H9 (cell line): Measurements from ENCODE around the gene IQSEC1. TPM values are rescaled to one million over a fixed set of nuclear protein-coding genes. Genes with fewer than 3 reads are reported as not detected.

ENCODE experiments used
- DNase-seq: peaks from one replicate; pipeline ENCODE4 v3.0.0-alpha.2; 2017
- H2AFZ ChIP-seq: one replicate; pipeline ENCODE4 v1.6.1; 2013; ENCODE audit warnings: mild to moderate bottlenecking, low read length, control low read depth, moderate library complexity
- H2AK5ac ChIP-seq: 2 replicates; pipeline ENCODE4 v1.6.1; 2013; ENCODE audit warnings: low read length, control low read depth, mixed read lengths; ENCODE audit not compliant: insufficient read length
- H2BK120ac ChIP-seq: one replicate; pipeline ENCODE4 v1.6.1; 2013; ENCODE audit warnings: low read depth, mild to moderate bottlenecking, low read length, control low read depth, inconsistent platforms; ENCODE audit not compliant: poor library complexity, severe bottlenecking
- H2BK12ac ChIP-seq: 2 replicates; pipeline ENCODE4 v1.6.1; 2013; ENCODE audit warnings: low read length, control low read depth, mixed read lengths, low read depth; ENCODE audit not compliant: insufficient read length
- H2BK15ac ChIP-seq: 2 replicates; pipeline ENCODE4 v1.6.1; 2013; ENCODE audit warnings: low read depth, low read length, control low read depth
- H2BK20ac ChIP-seq: one replicate; pipeline ENCODE4 v1.6.1; 2013; ENCODE audit warnings: low read depth, mild to moderate bottlenecking, low read length, control low read depth, inconsistent platforms; ENCODE audit not compliant: poor library complexity, severe bottlenecking
- H2BK5ac ChIP-seq: 2 replicates; pipeline ENCODE4 v1.6.1; 2013; ENCODE audit warnings: low read length, control low read depth, mixed read lengths; ENCODE audit not compliant: insufficient read length
- H3K14ac ChIP-seq: 2 replicates; pipeline ENCODE4 v1.6.1; 2013; ENCODE audit warnings: low read length, control low read depth; ENCODE audit not compliant: insufficient read depth
- H3K18ac ChIP-seq: 2 replicates; pipeline ENCODE4 v1.6.1; 2013; ENCODE audit warnings: low read depth, mild to moderate bottlenecking, mixed read lengths, low read length, control low read depth; ENCODE audit not compliant: insufficient read length
- H3K23ac ChIP-seq: 2 replicates; pipeline ENCODE4 v1.6.1; 2013; ENCODE audit warnings: low read length, control low read depth, mixed read lengths, low read depth; ENCODE audit not compliant: insufficient read length
- H3K23me2 ChIP-seq: 2 replicates; pipeline ENCODE4 v1.6.1; 2013; ENCODE audit warnings: low read depth, mild to moderate bottlenecking, mixed read lengths, low read length, control low read depth; ENCODE audit not compliant: insufficient read length, poor library complexity, severe bottlenecking
- H3K27ac ChIP-seq: 2 replicates; pipeline ENCODE4 v1.5.1; 2013; ENCODE audit warnings: low read length, control low read depth, mixed read lengths, low read depth; ENCODE audit not compliant: insufficient read length
- H3K27me3 ChIP-seq: 2 replicates; pipeline ENCODE4 v1.6.1; 2013; ENCODE audit warnings: low read length, control low read depth, inconsistent platforms; ENCODE audit not compliant: insufficient read depth
- H3K4ac ChIP-seq: 2 replicates; pipeline ENCODE4 v1.6.1; 2013; ENCODE audit warnings: low read depth, mild to moderate bottlenecking, control low read depth, inconsistent platforms, low read length, moderate library complexity
- H3K4me1 ChIP-seq: 2 replicates; pipeline ENCODE4 v1.6.1; 2013; ENCODE audit warnings: low read length, control low read depth, inconsistent platforms; ENCODE audit not compliant: insufficient read depth
- H3K4me2 ChIP-seq: 2 replicates; pipeline ENCODE4 v1.6.1; 2013; ENCODE audit warnings: low read length, control low read depth, mixed read lengths; ENCODE audit not compliant: insufficient read length, insufficient read depth
- H3K56ac ChIP-seq: 2 replicates; pipeline ENCODE4 v1.6.1; 2013; ENCODE audit warnings: low read depth, mild to moderate bottlenecking, mixed read lengths, low read length, control low read depth; ENCODE audit not compliant: insufficient read length
- H3K79me1 ChIP-seq: 2 replicates; pipeline ENCODE4 v1.6.1; 2013; ENCODE audit warnings: low read depth, mild to moderate bottlenecking, moderate library complexity, low read length, control low read depth, inconsistent platforms; ENCODE audit not compliant: insufficient read depth, poor library complexity, severe bottlenecking
- H3K79me2 ChIP-seq: 2 replicates; pipeline ENCODE4 v1.6.1; 2013; ENCODE audit warnings: low read length, control low read depth, inconsistent platforms; ENCODE audit not compliant: insufficient read depth
- H3K9ac ChIP-seq: 2 replicates; pipeline ENCODE4 v1.6.1; 2013; ENCODE audit warnings: low read length, control low read depth, mixed read lengths; ENCODE audit not compliant: insufficient read length; ENCODE audit errors: extremely low read depth
- H3K9me3 ChIP-seq: one replicate; pipeline ENCODE4 v1.6.1; 2013; ENCODE audit warnings: low read depth, low read length, inconsistent platforms; ENCODE audit not compliant: control insufficient read depth
- H3T11ph ChIP-seq: one replicate; pipeline ENCODE4 v1.6.1; 2013; ENCODE audit warnings: mild to moderate bottlenecking, low read length, control low read depth, inconsistent platforms
- H4K20me1 ChIP-seq: one replicate; pipeline ENCODE4 v1.6.1; 2013; ENCODE audit not compliant: control insufficient read depth, insufficient read length, insufficient read depth
- H4K5ac ChIP-seq: 2 replicates; pipeline ENCODE4 v1.6.1; 2013; ENCODE audit warnings: low read depth, mild to moderate bottlenecking, mixed read lengths, low read length, control low read depth; ENCODE audit not compliant: insufficient read length
- H4K8ac ChIP-seq: replicated peaks from 2 replicates; pipeline ENCODE4 v1.6.1; 2013; ENCODE audit warnings: low read length, control low read depth, mixed read lengths, low read depth; ENCODE audit not compliant: insufficient read length
- H4K91ac ChIP-seq: 2 replicates; pipeline ENCODE4 v1.6.1; 2013; ENCODE audit warnings: low read depth, mild to moderate bottlenecking, moderate library complexity, mixed read lengths, low read length, control low read depth; ENCODE audit not compliant: insufficient read length
- H3K27ac Mint-ChIP-seq, 3 experiments: 2 replicates in 2 of 3; 3 replicates in 1 of 3; pipeline ENCODE4 v1.8.0; 2020 to 2021; ENCODE audit warnings: mixed read lengths in 3 of 3, mild to moderate bottlenecking in 1 of 3, moderate library complexity in 1 of 3
- H3K27me3 Mint-ChIP-seq: 2 replicates; pipeline ENCODE4 v1.8.0; 2021; ENCODE audit warnings: low read depth, mild to moderate bottlenecking, moderate library complexity, mixed read lengths
- H3K36me3 Mint-ChIP-seq, 3 experiments: 2 replicates in 2 of 3; 3 replicates in 1 of 3; pipeline ENCODE4 v1.8.0; 2020 to 2021; ENCODE audit warnings: low read depth in 3 of 3, mixed read lengths in 3 of 3; ENCODE audit not compliant: insufficient read depth in 1 of 3
- H3K4me1 Mint-ChIP-seq, 2 experiments: 2 replicates each; pipeline ENCODE4 v1.8.0; 2020; ENCODE audit warnings: mixed read lengths in 2 of 2
- H3K4me3 Mint-ChIP-seq, 2 experiments: 2 replicates in 1 of 2; 3 replicates in 1 of 2; pipeline ENCODE4 v1.8.0; 2020 to 2021; ENCODE audit warnings: mild to moderate bottlenecking in 2 of 2, mixed read lengths in 2 of 2, moderate library complexity in 1 of 2
- H3K9me3 Mint-ChIP-seq, 2 experiments: 2 replicates in 1 of 2; 3 replicates in 1 of 2; pipeline ENCODE4 v1.8.0; 2020; ENCODE audit warnings: mild to moderate bottlenecking in 2 of 2, mixed read lengths in 2 of 2, moderate library complexity in 1 of 2
- WGBS: extraction: QIAGEN DNeasy Blood & Tissue Kit; methylation state at CpG from one replicate; pipeline ENCODE4 v1.1.7; 2013; ENCODE audit warnings: missing lambda C conversion rate, low lambda C conversion rate, mixed read lengths; ENCODE audit not compliant: insufficient read length; ENCODE audit errors: extremely low coverage; 5-methylcytosine and 5-hydroxymethylcytosine counted together
- total RNA-seq: library from RNA; stranded (reverse); gene quantifications from 2 replicates; pipeline ENCODE4 v1.2.1, GENCODE V29; 2021
- TF ChIP-seq, protein P1 (sequence below): fragments of 200-600 bp; sonication (generic); conservative IDR thresholded peaks from 3 replicates; pipeline ENCODE4 v1.8.0; 2021; ENCODE audit warnings: antibody characterized with exemption, mild to moderate bottlenecking

Gene IQSEC1
- total RNA-seq, 1 experiment from 2014 or later = 19.1 TPM

DNA sequence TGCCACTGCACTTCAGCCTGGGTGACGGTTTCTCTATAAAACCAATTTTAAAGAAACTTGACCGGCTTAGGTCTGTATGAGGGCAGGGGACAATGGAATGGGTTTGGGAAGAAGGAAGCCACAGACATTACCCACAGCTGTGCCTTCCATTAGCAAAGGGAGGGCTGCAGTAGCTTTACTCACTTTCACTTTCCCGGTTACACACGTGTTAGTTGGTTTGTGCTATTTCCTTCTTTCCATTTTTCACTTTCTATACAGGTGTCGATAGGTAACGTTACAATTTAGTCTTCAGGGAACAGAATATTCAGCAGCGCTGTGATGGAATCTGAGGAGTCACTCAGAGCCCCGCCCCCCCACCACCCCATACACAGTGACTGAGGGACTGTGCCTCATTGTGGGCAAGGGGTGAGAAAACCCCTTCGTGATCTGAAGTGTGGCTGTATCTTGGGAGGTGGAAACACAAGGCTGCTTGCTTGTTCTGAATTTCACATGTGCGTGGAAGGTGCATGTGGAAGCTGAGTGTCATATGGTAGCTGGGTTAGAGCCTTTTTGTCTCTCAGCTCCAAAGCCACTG, 187.0 kb downstream of the IQSEC1 start:
- H3K9me3 Mint-ChIP-seq = peaks cover 0 to 2% of the 10 kb centered on the region in 2 experiments; a peak in 3 of 5 replicates
- DNase-seq = no peak
- no peaks in the 10 kb centered on the region for H3K79me1 ChIP-seq
- no peaks in the 10 kb centered on the region for H3K23me2 ChIP-seq
- no peaks in the 10 kb centered on the region; the same call in 1 of the 2 replicates for H3K4me1 ChIP-seq
- no peak overlapping the region for H3K27ac ChIP-seq
- no peak overlapping the region for H4K91ac ChIP-seq
- H2BK20ac ChIP-seq = no peak overlapping the region
- peaks cover 8 to 15% of the 10 kb centered on the region in 2 experiments for H3K4me1 Mint-ChIP-seq
- no peaks in the 10 kb centered on the region for H3K79me2 ChIP-seq
- H3K23ac ChIP-seq = no peak overlapping the region
- H2AK5ac ChIP-seq = no peak overlapping the region
- no peak overlapping the region for H2AFZ ChIP-seq
- H3K9ac ChIP-seq = no peak overlapping the region
- H2BK15ac ChIP-seq = no peak overlapping the region
- H3K14ac ChIP-seq = no peak overlapping the region
- peaks cover 0 to 4% (median 0%) of the 10 kb centered on the region in 3 experiments; a peak in 2 of 7 replicates for H3K36me3 Mint-ChIP-seq
- no peak overlapping the region for H3K56ac ChIP-seq
- H3K27ac Mint-ChIP-seq = no peak overlapping the region
- H3K27me3 Mint-ChIP-seq = peaks cover 74% of the 10 kb centered on the region
- TF ChIP-seq, protein P1, sequence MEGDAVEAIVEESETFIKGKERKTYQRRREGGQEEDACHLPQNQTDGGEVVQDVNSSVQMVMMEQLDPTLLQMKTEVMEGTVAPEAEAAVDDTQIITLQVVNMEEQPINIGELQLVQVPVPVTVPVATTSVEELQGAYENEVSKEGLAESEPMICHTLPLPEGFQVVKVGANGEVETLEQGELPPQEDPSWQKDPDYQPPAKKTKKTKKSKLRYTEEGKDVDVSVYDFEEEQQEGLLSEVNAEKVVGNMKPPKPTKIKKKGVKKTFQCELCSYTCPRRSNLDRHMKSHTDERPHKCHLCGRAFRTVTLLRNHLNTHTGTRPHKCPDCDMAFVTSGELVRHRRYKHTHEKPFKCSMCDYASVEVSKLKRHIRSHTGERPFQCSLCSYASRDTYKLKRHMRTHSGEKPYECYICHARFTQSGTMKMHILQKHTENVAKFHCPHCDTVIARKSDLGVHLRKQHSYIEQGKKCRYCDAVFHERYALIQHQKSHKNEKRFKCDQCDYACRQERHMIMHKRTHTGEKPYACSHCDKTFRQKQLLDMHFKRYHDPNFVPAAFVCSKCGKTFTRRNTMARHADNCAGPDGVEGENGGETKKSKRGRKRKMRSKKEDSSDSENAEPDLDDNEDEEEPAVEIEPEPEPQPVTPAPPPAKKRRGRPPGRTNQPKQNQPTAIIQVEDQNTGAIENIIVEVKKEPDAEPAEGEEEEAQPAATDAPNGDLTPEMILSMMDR = no peak
- no peak overlapping the region for H3T11ph ChIP-seq
- H2BK120ac ChIP-seq = no peak overlapping the region
- H4K20me1 ChIP-seq = no peaks in the 10 kb centered on the region
- no peak overlapping the region for H3K4me3 Mint-ChIP-seq
- no peak overlapping the region for H2BK5ac ChIP-seq
- no peak overlapping the region for H4K8ac ChIP-seq
- H3K4ac ChIP-seq = no peak overlapping the region
- H3K18ac ChIP-seq = no peak overlapping the region
- H3K27me3 ChIP-seq = peaks cover 2% of the 10 kb centered on the region; the same call in 1 of the 2 replicates
- H3K9me3 ChIP-seq = no peaks in the 10 kb centered on the region
- H3K4me2 ChIP-seq = no peak overlapping the region
- no peak overlapping the region for H4K5ac ChIP-seq
- H2BK12ac ChIP-seq = no peak overlapping the region
- WGBS = no CpG with 5 or more reads among the region's 10 CpGs
